DND-41 (cell line): ENCODE results near the gene AVPI1.

Source experiments
- ATAC-seq: fragments of 200-7000 bp; cut with Tn5 transposase; 3 replicates; pipeline ENCODE4 v1.9.1; 2021; ENCODE audit warnings: low read depth; ENCODE audit not compliant: insufficient read depth
- DNase-seq: peaks from one replicate; pipeline ENCODE4 v3.0.0-alpha.2; 2020
- H2AFZ ChIP-seq: 2 replicates; pipeline ENCODE4 v1.6.0; 2012; ENCODE audit warnings: low read depth, low read length
- H3K27ac ChIP-seq: 2 replicates; pipeline ENCODE4 v1.5.1; 2012; ENCODE audit warnings: low read length, inconsistent platforms
- H3K27me3 ChIP-seq: fragments of 200-600 bp; sonication (generic); 2 replicates; pipeline ENCODE4 v1.6.0; 2012; ENCODE audit warnings: low read length, mild to moderate bottlenecking, inconsistent platforms; ENCODE audit not compliant: insufficient read depth, poor library complexity
- H3K36me3 ChIP-seq: 2 replicates; pipeline ENCODE4 v1.5.1; 2012; ENCODE audit warnings: low read length, inconsistent platforms; ENCODE audit not compliant: insufficient read depth
- H3K4me1 ChIP-seq: 2 replicates; pipeline ENCODE4 v1.5.1; 2012; ENCODE audit warnings: mild to moderate bottlenecking, low read length; ENCODE audit not compliant: insufficient read depth
- H3K4me2 ChIP-seq: 2 replicates; pipeline ENCODE4 v1.6.0; 2012; ENCODE audit warnings: mild to moderate bottlenecking, moderate library complexity, low read length, inconsistent platforms; ENCODE audit not compliant: insufficient read depth
- H3K4me3 ChIP-seq, 2 experiments: fragments of 200-600 bp in 1 of 2; shearing (Covaris generic) in 1 of 2; 2 replicates each; pipeline ENCODE4 v1.5.1; 2012 to 2016; ENCODE audit warnings: inconsistent platforms in 2 of 2, low read length in 2 of 2, mild to moderate bottlenecking in 2 of 2, low read depth in 1 of 2, moderate library complexity in 1 of 2
- H3K79me2 ChIP-seq: 2 replicates; pipeline ENCODE4 v1.6.0; 2012; ENCODE audit warnings: low read length, inconsistent platforms; ENCODE audit not compliant: insufficient read depth
- H3K9ac ChIP-seq: 2 replicates; pipeline ENCODE4 v1.6.0; 2012; ENCODE audit warnings: low read depth, mild to moderate bottlenecking, inconsistent platforms, low read length, moderate library complexity
- H3K9me3 ChIP-seq: 2 replicates; pipeline ENCODE4 v1.5.1; 2012; ENCODE audit warnings: low read length, moderate library complexity, mild to moderate bottlenecking, inconsistent platforms; ENCODE audit not compliant: insufficient read depth, severe bottlenecking
- H4K20me1 ChIP-seq: 2 replicates; pipeline ENCODE4 v1.6.0; 2012; ENCODE audit warnings: low read length; ENCODE audit not compliant: insufficient read depth
- EZH2 ChIP-seq: IDR thresholded peaks from 3 replicates; pipeline ENCODE4 v1.6.1; 2012; ENCODE audit warnings: borderline replicate concordance, low read depth, mild to moderate bottlenecking, moderate library complexity, low read length, inconsistent platforms; ENCODE audit not compliant: severe bottlenecking
- TF ChIP-seq, protein P1 (sequence below): IDR thresholded peaks from 2 replicates; pipeline ENCODE4 v1.5.1; 2012; ENCODE audit warnings: borderline replicate concordance, low read length, moderate library complexity, mild to moderate bottlenecking; ENCODE audit not compliant: poor library complexity, severe bottlenecking; ENCODE audit errors: extremely low read depth

AVPI1 gene

DNA sequence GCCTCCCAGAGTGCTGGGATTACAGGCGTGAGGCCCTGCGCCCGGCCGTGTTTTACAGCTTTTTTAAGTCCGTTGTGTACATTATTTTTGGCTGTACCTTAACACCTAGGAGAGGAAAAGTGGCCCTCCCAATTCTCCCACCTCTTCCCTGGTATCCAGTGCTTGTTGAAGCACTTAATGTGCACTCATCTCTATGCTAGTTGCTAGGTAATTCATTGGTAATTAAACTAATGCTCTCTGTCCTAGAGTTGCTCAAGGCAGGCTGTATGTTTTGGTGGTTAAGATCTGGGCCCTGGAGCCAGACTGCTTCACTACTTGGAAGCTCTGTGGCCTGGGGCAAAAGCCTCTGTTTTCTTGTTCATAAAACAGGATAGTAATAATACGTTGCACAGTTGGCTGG, 19.6 kb downstream of the AVPI1 start:
- H3K4me2 ChIP-seq, result no peak overlapping the region
- no peaks in the 10 kb centered on the region for H3K9me3 ChIP-seq
- no peak overlapping the region for H3K9ac ChIP-seq
- no peaks in the 10 kb centered on the region for H4K20me1 ChIP-seq
- DNase-seq (no peak), ATAC-seq (no peak)
- no peaks in the 10 kb centered on the region for H3K79me2 ChIP-seq
- peaks cover 62% of the 10 kb centered on the region for H3K36me3 ChIP-seq
- no peak overlapping the region for H3K27ac ChIP-seq
- H3K4me1 ChIP-seq, result no peaks in the 10 kb centered on the region
- no peak overlapping the region for H2AFZ ChIP-seq
- H3K27me3 ChIP-seq, result no peaks in the 10 kb centered on the region
- H3K4me3 ChIP-seq, result no peak overlapping the region
- no peak for TF ChIP-seq EZH2
- TF ChIP-seq, protein P1, sequence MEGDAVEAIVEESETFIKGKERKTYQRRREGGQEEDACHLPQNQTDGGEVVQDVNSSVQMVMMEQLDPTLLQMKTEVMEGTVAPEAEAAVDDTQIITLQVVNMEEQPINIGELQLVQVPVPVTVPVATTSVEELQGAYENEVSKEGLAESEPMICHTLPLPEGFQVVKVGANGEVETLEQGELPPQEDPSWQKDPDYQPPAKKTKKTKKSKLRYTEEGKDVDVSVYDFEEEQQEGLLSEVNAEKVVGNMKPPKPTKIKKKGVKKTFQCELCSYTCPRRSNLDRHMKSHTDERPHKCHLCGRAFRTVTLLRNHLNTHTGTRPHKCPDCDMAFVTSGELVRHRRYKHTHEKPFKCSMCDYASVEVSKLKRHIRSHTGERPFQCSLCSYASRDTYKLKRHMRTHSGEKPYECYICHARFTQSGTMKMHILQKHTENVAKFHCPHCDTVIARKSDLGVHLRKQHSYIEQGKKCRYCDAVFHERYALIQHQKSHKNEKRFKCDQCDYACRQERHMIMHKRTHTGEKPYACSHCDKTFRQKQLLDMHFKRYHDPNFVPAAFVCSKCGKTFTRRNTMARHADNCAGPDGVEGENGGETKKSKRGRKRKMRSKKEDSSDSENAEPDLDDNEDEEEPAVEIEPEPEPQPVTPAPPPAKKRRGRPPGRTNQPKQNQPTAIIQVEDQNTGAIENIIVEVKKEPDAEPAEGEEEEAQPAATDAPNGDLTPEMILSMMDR, result no peak

DNA sequence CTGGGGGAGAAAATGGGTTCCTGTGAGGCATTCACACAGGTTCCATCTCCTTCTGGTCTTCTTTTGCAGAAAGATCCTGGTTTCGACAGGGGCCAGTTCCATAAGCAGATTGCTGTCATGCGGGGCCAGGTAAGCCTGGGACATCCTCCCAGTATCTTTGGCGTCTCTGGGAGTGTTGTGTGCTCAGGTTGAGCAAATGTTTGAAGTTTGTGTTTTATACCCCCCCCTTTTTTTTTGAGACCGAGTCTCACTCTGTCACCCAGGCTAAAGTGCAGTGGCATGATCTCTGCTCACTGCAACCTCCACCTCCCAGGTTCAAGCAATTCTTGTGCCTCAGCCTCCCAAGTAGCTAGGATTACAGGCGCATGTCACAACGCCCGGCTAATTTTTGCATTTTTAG, 20.0 kb downstream of the AVPI1 start:
- Histone ChIP-seq H3K36me3 (peaks cover 66% of the 10 kb centered on the region), H3K4me3 (no peak overlapping the region), H3K79me2 (no peaks in the 10 kb centered on the region), H4K20me1 (no peaks in the 10 kb centered on the region), H2AFZ (no peak overlapping the region), H3K9ac (no peak overlapping the region), H3K27me3 (no peaks in the 10 kb centered on the region), H3K4me1 (no peaks in the 10 kb centered on the region), H3K4me2 (no peak overlapping the region), H3K27ac (no peak overlapping the region), H3K9me3 (no peaks in the 10 kb centered on the region)
- no peak for DNase-seq
- no peak for ATAC-seq
- no peak for TF ChIP-seq EZH2
- TF ChIP-seq, protein P1, result no peak

DNA sequence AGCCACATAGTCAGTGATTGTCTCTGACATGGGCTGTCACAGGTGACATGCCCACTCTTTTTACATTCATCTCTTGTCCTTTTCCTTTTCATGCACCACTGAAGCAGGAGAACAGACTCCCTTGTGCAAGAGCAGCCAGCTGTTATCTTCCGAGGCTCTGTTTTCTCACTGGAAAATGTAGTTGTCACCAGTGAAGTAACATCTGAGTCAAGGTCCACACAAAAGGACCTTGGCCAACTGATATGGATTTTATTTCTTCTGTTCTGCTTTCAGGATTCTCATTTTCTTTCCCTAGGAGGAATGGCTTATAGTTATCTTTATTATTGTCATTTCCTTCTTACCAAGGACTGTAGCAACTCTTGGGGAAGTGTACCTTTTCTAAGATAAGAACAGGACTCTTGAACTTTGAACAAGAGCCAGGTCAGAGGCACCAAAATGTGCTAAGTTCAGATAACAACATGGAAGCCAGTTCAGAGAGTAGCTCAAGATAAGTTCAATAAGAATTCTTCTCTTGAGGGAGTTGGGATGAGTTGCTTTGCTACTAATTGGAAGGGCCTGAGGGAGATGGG, 22.7 kb downstream of the AVPI1 start:
- Histone ChIP-seq H3K36me3 (peaks cover 67% of the 10 kb centered on the region), H3K4me2 (no peak overlapping the region), H3K9ac (no peak overlapping the region), H3K27ac (no peak overlapping the region), H2AFZ (no peak overlapping the region), H3K4me3 (no peak overlapping the region), H3K27me3 (no peaks in the 10 kb centered on the region), H3K4me1 (no peaks in the 10 kb centered on the region), H4K20me1 (no peaks in the 10 kb centered on the region), H3K79me2 (no peaks in the 10 kb centered on the region), H3K9me3 (no peaks in the 10 kb centered on the region)
- DNase-seq (no peak), ATAC-seq (no peak)
- TF ChIP-seq, protein P1, result no peak
- TF ChIP-seq EZH2, result no peak
